B cell (primary cell): ENCODE measurements around the gene PLA2R1. TPM values are rescaled to one million over a fixed set of nuclear protein-coding genes. Genes with fewer than 3 reads are reported as not detected.
"Not testable (repeated sequence)": the region's sequence is repeated elsewhere in the genome, so short reads cannot be mapped to it uniquely, and the experiment has no call there.

Source experiments
- ATAC-seq: fragments of 200-7000 bp; cut with Tn5 transposase; one replicate; pipeline ENCODE4 v1.10.0; 2021; ENCODE audit warnings: low read depth, mild to moderate bottlenecking, moderate number of reproducible peaks, moderate library complexity
- CTCF ChIA-PET: fragments of 350-600 bp; sonication (Branson Sonifier 250); formaldehyde crosslinking; loops from one replicate; lab custom pipeline; 2021; ENCODE audit warnings: antibody characterized with exemption, inconsistent platforms; lab: Charles Lee
- POLR2A ChIA-PET: fragments of 350-600 bp; sonication (Branson Sonifier 250); formaldehyde crosslinking; loops from one replicate; lab custom pipeline; 2021; ENCODE audit warnings: antibody characterized with exemption; lab: Charles Lee
- DNase-seq: peaks from one replicate; pipeline ENCODE4 v3.0.0; 2013
- H2AFZ ChIP-seq: 2 replicates; pipeline ENCODE4 v1.6.1; 2012; ENCODE audit warnings: mild to moderate bottlenecking, low read depth, low read length; ENCODE audit not compliant: insufficient read depth, poor library complexity, severe bottlenecking
- H3K27ac ChIP-seq, 2 donors: 1 replicate in 1 of 2; 2 replicates in 1 of 2; pipeline ENCODE4 v1.5.1; 2012 to 2013; ENCODE audit warnings: low read length in 2 of 2, mild to moderate bottlenecking in 2 of 2, moderate library complexity in 1 of 2
- H3K27me3 ChIP-seq, 4 experiments: fragments of 200-600 bp in 1 of 4; sonication (generic) in 1 of 4; replicated peaks in 1 of 4; 1 replicate in 2 of 4; 2 replicates in 2 of 4; pipeline versions ENCODE4 v1.6.1 to v1.7.0; 2013 to 2016; ENCODE audit warnings: low read length in 3 of 4, mild to moderate bottlenecking in 2 of 4, mixed read lengths in 1 of 4, moderate library complexity in 1 of 4; ENCODE audit not compliant: insufficient read depth in 4 of 4, control insufficient read depth in 3 of 4; ENCODE audit errors: control extremely low read depth in 1 of 4
- H3K36me3 ChIP-seq, 2 experiments: replicated peaks in 1 of 2; 1 replicate in 1 of 2; 2 replicates in 1 of 2; pipeline versions ENCODE4 v1.6.1 to v1.7.1; 2013; ENCODE audit warnings: low read length in 1 of 2; ENCODE audit not compliant: insufficient read depth in 2 of 2, control insufficient read depth in 1 of 2; ENCODE audit errors: control extremely low read depth in 1 of 2, extremely low read depth in 1 of 2
- H3K4me1 ChIP-seq, 2 donors: fragments of 200-600 bp in 1 of 2; sonication (generic) in 1 of 2; 1 replicate in 1 of 2; 2 replicates in 1 of 2; pipeline versions ENCODE4 v1.5.1 to v1.6.1; 2013 to 2017; ENCODE audit warnings: low read length in 2 of 2; ENCODE audit not compliant: control insufficient read depth in 2 of 2, insufficient read depth in 2 of 2
- H3K4me2 ChIP-seq: replicated peaks from 2 replicates; pipeline ENCODE3; 2012; ENCODE audit warnings: mild to moderate bottlenecking, low read depth, low read length; ENCODE audit not compliant: poor library complexity, severe bottlenecking
- H3K4me3 ChIP-seq, 5 experiments: fragments of 200-600 bp in 1 of 5; sonication (generic) in 1 of 5; 1 replicate in 3 of 5; 2 replicates in 2 of 5; pipeline versions ENCODE4 v1.5.1 to v1.7.0; 2011 to 2016; ENCODE audit warnings: low read length in 4 of 5, mild to moderate bottlenecking in 4 of 5, low read depth in 2 of 5, control low read depth in 1 of 5, moderate library complexity in 1 of 5; ENCODE audit not compliant: insufficient read depth in 1 of 5; ENCODE audit errors: control extremely low read depth in 1 of 5, extremely low read depth in 1 of 5
- H3K79me2 ChIP-seq: fragments of 200-600 bp; sonication (generic); one replicate; pipeline ENCODE4 v1.6.0; 2016; ENCODE audit warnings: low read length; ENCODE audit not compliant: control insufficient read depth, insufficient read depth
- H3K9ac ChIP-seq: fragments of 200-600 bp; sonication (generic); 2 replicates; pipeline ENCODE4 v1.6.1; 2017; ENCODE audit warnings: mild to moderate bottlenecking, low read length, moderate library complexity
- H3K9me3 ChIP-seq, 3 donors: one replicate each; pipeline versions ENCODE4 v1.6.1 to v1.7.1; 2013; ENCODE audit warnings: low read length in 2 of 3; ENCODE audit not compliant: control insufficient read depth in 2 of 3, insufficient read depth in 1 of 3; ENCODE audit errors: control extremely low read depth in 1 of 3
- H4K20me1 ChIP-seq: 2 replicates; pipeline ENCODE4 v1.6.0; 2012; ENCODE audit warnings: mild to moderate bottlenecking, low read length; ENCODE audit not compliant: insufficient read depth, control insufficient read depth, poor library complexity, severe bottlenecking
- H3K27ac Mint-ChIP-seq: one replicate; pipeline ENCODE4 v1.8.0; 2021; ENCODE audit warnings: mixed read lengths
- H3K27me3 Mint-ChIP-seq: one replicate; pipeline ENCODE4 v1.8.0; 2021; ENCODE audit warnings: mixed read lengths
- H3K4me1 Mint-ChIP-seq: one replicate; pipeline ENCODE4 v1.8.0; 2021; ENCODE audit warnings: mixed read lengths
- H3K4me3 Mint-ChIP-seq: one replicate; pipeline ENCODE4 v1.8.0; 2021; ENCODE audit warnings: mixed read lengths
- H3K9me3 Mint-ChIP-seq: one replicate; pipeline ENCODE4 v1.8.0; 2022; ENCODE audit warnings: mixed read lengths; ENCODE audit not compliant: insufficient read depth
- EZH2 ChIP-seq: IDR thresholded peaks from 2 replicates; pipeline ENCODE4 v1.6.1; 2012; ENCODE audit warnings: borderline replicate concordance, low read depth, mild to moderate bottlenecking, moderate library complexity, low read length; ENCODE audit not compliant: insufficient read depth, poor library complexity, severe bottlenecking
- WGBS: methylation state at CpG from one replicate; pipeline ENCODE4 v1.1.5; 2013; ENCODE audit warnings: missing lambda C conversion rate; ENCODE audit not compliant: insufficient coverage; 5-methylcytosine and 5-hydroxymethylcytosine counted together
- intact Hi-C: fragments of 100-400 bp; cut with micrococcal nuclease; formaldehyde crosslinking; loops from one replicate; pipeline ENCODE4 v1.10.0; 2022
- polyA plus RNA-seq: library from polyadenylated mRNA; depleted of rRNA; stranded (reverse); fragments of >200 nt; gene quantifications from 2 replicates; pipeline ENCODE4 v1.2.3, GENCODE V29; 2012
- total RNA-seq, 2 donors: library from RNA; stranded (reverse); fragments of 120-200 nt in 1 of 2; gene quantifications; 1 replicate in 1 of 2; 2 replicates in 1 of 2; pipeline versions ENCODE4 v1.2.3 to v1.2.4, GENCODE V29; 2013 to 2022
- TF ChIP-seq, protein P1 (sequence below): fragments of 200-600 bp; IDR thresholded peaks from one replicate; pipeline ENCODE4 v1.8.0; 2022; ENCODE audit warnings: antibody characterized with exemption, mild to moderate bottlenecking

Gene PLA2R1
- total and polyA plus RNA-seq, 2 donors (not counting 1 experiment from before 2014, with no cell fraction given) = not detected

DNA sequence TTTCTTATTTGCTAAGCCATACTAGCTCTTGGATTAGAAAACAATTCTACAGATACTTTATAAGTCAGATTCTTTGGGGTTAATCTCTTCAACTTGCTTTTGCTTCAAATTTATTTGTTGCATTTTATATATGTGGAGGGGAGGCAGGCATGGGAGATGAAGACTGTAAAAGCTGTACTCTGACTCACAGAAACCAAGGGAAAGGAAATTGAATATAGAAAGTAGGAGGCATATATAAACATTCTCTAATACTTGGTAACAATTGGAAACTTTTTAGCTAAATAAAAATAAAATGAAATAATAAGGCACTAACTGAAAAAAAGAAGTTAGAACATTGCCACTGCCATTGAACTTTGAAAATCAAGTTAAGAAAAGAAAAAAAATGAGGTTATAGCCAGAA, 21.3 kb downstream of the PLA2R1 start:
- Histone ChIP-seq H3K4me2 (no peak overlapping the region), H3K9me3 (peaks cover 0 to 4% (median 0%) of the 10 kb centered on the region in 3 donors), H3K79me2 (no peaks in the 10 kb centered on the region), H4K20me1 (no peaks in the 10 kb centered on the region), H3K9ac (no peak overlapping the region), H3K27ac (no peak overlapping the region), H3K36me3 (no peaks in the 10 kb centered on the region), H2AFZ (no peak overlapping the region), H3K4me3 (no peak overlapping the region), H3K27me3 (peaks cover 0 to 3% (median 0%) of the 10 kb centered on the region in 4 experiments), H3K4me1 (no peaks in the 10 kb centered on the region)
- intact Hi-C loops = no loop called here
- peaks cover 4% of the 10 kb centered on the region for H3K27me3 Mint-ChIP-seq
- ATAC-seq (no peak), DNase-seq (no peak)
- H3K4me3 Mint-ChIP-seq = no peak overlapping the region
- no peak overlapping the region for H3K27ac Mint-ChIP-seq
- ChIA-PET POLR2A (no interaction called here), CTCF (no interaction called here)
- H3K4me1 Mint-ChIP-seq = no peaks in the 10 kb centered on the region
- no peaks in the 10 kb centered on the region for H3K9me3 Mint-ChIP-seq
- TF ChIP-seq, protein P1, sequence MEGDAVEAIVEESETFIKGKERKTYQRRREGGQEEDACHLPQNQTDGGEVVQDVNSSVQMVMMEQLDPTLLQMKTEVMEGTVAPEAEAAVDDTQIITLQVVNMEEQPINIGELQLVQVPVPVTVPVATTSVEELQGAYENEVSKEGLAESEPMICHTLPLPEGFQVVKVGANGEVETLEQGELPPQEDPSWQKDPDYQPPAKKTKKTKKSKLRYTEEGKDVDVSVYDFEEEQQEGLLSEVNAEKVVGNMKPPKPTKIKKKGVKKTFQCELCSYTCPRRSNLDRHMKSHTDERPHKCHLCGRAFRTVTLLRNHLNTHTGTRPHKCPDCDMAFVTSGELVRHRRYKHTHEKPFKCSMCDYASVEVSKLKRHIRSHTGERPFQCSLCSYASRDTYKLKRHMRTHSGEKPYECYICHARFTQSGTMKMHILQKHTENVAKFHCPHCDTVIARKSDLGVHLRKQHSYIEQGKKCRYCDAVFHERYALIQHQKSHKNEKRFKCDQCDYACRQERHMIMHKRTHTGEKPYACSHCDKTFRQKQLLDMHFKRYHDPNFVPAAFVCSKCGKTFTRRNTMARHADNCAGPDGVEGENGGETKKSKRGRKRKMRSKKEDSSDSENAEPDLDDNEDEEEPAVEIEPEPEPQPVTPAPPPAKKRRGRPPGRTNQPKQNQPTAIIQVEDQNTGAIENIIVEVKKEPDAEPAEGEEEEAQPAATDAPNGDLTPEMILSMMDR = no peak
- no peak for TF ChIP-seq EZH2

GRCh38 chr2:160039166-160039903, 23.1 kb downstream of the PLA2R1 start:
- no peaks in the 10 kb centered on the region for H3K36me3 ChIP-seq
- intact Hi-C loops = no loop called here
- no peaks in the 10 kb centered on the region for H3K79me2 ChIP-seq
- no peak overlapping the region for H3K27ac ChIP-seq
- H2AFZ ChIP-seq = no peak overlapping the region
- H3K4me3 Mint-ChIP-seq = no peak overlapping the region
- no peak overlapping the region for H3K9ac ChIP-seq
- ChIA-PET CTCF (no interaction called here), POLR2A (no interaction called here)
- no peaks in the 10 kb centered on the region for H3K4me1 Mint-ChIP-seq
- no peak overlapping the region for H3K4me2 ChIP-seq
- WGBS = 78% methylated on average over 3 of the region's 6 CpGs
- no peaks in the 10 kb centered on the region for H4K20me1 ChIP-seq
- H3K9me3 ChIP-seq = peaks cover 0 to 4% (median 0%) of the 10 kb centered on the region in 3 donors
- ATAC-seq (no peak), DNase-seq (no peak)
- no peak overlapping the region for H3K4me3 ChIP-seq
- H3K9me3 Mint-ChIP-seq = no peaks in the 10 kb centered on the region
- TF ChIP-seq, protein P1 = no peak
- TF ChIP-seq EZH2 = no peak
- H3K27me3 ChIP-seq = peaks cover 0 to 3% (median 0%) of the 10 kb centered on the region in 4 experiments
- H3K27me3 Mint-ChIP-seq = peaks cover 4% of the 10 kb centered on the region
- H3K4me1 ChIP-seq = no peaks in the 10 kb centered on the region
- H3K27ac Mint-ChIP-seq = no peak overlapping the region

GRCh38 chr2:160038662-160039061, 23.8 kb downstream of the PLA2R1 start:
- H3K9me3 ChIP-seq, intact Hi-C loops, H3K27me3 Mint-ChIP-seq, H3K79me2 ChIP-seq, DNase-seq, H3K9me3 Mint-ChIP-seq, H3K4me1 Mint-ChIP-seq, H3K4me2 ChIP-seq, H3K4me3 Mint-ChIP-seq, H3K27ac ChIP-seq, ATAC-seq, H4K20me1 ChIP-seq, H3K4me3 ChIP-seq, H3K36me3 ChIP-seq, H3K27ac Mint-ChIP-seq, CTCF ChIA-PET, H3K9ac ChIP-seq, H3K4me1 ChIP-seq, H2AFZ ChIP-seq, H3K27me3 ChIP-seq, POLR2A ChIA-PET: not testable (repeated sequence)
- 93% methylated on average over 3 of the region's 8 CpGs for WGBS
